Progenitor cell of endocrine pancreas (in vitro differentiated cells): ENCODE data around the gene PAPOLA. TPM values are rescaled to one million over a fixed set of nuclear protein-coding genes. Genes with fewer than 3 reads are reported as not detected.
"Not testable (repeated sequence)": the region's sequence is repeated elsewhere in the genome, so short reads cannot be mapped to it uniquely, and the experiment has no call there.

Experiments used
- DNase-seq: peaks from one replicate; pipeline ENCODE4 v3.0.0; 2021; ENCODE audit warnings: low spot score; ENCODE audit not compliant: unreplicated experiment
- H3K27ac Mint-ChIP-seq: 2 replicates; pipeline ENCODE4 v1.8.0; 2021; ENCODE audit warnings: mild to moderate bottlenecking, moderate library complexity, mixed read lengths
- H3K27me3 Mint-ChIP-seq: 2 replicates; pipeline ENCODE4 v1.8.0; 2021; ENCODE audit warnings: mixed read lengths
- H3K36me3 Mint-ChIP-seq: 2 replicates; pipeline ENCODE4 v1.8.0; 2022; ENCODE audit warnings: mixed read lengths; ENCODE audit not compliant: insufficient read depth
- H3K4me1 Mint-ChIP-seq: 2 replicates; pipeline ENCODE4 v1.8.0; 2021; ENCODE audit warnings: low read depth, mixed read lengths
- H3K4me3 Mint-ChIP-seq: 2 replicates; pipeline ENCODE4 v1.8.0; 2021; ENCODE audit warnings: low read depth, mild to moderate bottlenecking, moderate library complexity, mixed read lengths
- H3K9me3 Mint-ChIP-seq: 2 replicates; pipeline ENCODE4 v1.8.0; 2021; ENCODE audit warnings: low read depth, mixed read lengths
- total RNA-seq: library from RNA; stranded (reverse); gene quantifications from 2 replicates; pipeline ENCODE4 v1.2.1, GENCODE V29; 2021
- TF ChIP-seq, protein P1 (sequence below): fragments of 200-600 bp; sonication (generic); IDR thresholded peaks from one replicate; pipeline ENCODE4 v1.5.0; 2021; ENCODE audit warnings: antibody characterized with exemption, mild to moderate bottlenecking; ENCODE audit not compliant: unreplicated experiment

The PAPOLA gene
- total RNA-seq, 1 donor from 2014 or later: 279 TPM

DNA sequence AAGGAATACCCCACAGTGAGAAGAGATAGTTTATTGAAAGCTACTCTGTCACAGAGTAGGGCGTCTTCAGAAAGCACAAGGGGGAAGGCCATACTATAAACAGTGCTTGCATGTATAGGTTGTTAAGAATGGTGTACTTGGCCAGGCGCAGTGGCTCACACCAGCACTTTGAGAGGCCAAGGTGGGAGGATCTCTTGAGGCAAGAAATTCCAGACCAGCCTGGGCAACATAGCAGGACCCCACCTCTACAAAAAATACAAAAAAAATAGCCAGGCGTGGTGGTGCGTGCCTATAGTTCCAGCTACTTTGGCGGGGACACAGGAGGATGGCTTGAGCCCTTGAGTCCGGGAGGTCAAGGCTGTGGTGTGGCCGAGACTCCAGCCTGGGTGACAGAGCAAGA, 38.0 kb upstream of the PAPOLA start:
- Mint-ChIP-seq H3K4me3 (no peak overlapping the region), H3K36me3 (peaks cover 3% of the 10 kb centered on the region), H3K9me3 (peaks cover 2% of the 10 kb centered on the region), H3K27me3 (no peaks in the 10 kb centered on the region), H3K27ac (peak overlapping the region; percentile 83), H3K4me1 (peaks cover 39% of the 10 kb centered on the region)
- TF ChIP-seq, protein P1, sequence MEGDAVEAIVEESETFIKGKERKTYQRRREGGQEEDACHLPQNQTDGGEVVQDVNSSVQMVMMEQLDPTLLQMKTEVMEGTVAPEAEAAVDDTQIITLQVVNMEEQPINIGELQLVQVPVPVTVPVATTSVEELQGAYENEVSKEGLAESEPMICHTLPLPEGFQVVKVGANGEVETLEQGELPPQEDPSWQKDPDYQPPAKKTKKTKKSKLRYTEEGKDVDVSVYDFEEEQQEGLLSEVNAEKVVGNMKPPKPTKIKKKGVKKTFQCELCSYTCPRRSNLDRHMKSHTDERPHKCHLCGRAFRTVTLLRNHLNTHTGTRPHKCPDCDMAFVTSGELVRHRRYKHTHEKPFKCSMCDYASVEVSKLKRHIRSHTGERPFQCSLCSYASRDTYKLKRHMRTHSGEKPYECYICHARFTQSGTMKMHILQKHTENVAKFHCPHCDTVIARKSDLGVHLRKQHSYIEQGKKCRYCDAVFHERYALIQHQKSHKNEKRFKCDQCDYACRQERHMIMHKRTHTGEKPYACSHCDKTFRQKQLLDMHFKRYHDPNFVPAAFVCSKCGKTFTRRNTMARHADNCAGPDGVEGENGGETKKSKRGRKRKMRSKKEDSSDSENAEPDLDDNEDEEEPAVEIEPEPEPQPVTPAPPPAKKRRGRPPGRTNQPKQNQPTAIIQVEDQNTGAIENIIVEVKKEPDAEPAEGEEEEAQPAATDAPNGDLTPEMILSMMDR: no peak
- DNase-seq: no peak

DNA sequence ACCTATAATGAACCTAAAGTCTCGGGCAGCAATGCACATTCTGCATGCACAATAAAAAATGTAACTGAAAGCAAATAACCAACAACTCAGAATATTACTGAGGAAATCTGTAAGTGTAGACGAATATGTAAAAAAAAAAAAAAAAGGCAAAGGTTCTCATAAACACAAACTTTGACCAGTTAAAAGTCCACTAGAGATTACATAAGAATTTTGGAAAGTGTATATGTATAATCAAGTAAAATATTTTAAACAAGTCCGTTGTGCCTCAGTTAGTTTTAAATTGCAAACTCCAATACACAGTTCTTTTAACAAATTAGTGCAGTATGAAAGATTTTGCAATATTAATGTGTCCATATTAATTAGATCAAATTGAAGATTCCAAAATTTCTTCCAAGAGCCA, 35.3 kb upstream of the PAPOLA start:
- peaks cover 32% of the 10 kb centered on the region for H3K4me1 Mint-ChIP-seq
- H3K36me3 Mint-ChIP-seq: peaks cover 3% of the 10 kb centered on the region
- TF ChIP-seq, protein P1: no peak
- peak overlapping the region; percentile 54 for H3K27ac Mint-ChIP-seq
- no peak for DNase-seq
- H3K9me3 Mint-ChIP-seq: peaks cover 2% of the 10 kb centered on the region
- no peaks in the 10 kb centered on the region for H3K27me3 Mint-ChIP-seq
- H3K4me3 Mint-ChIP-seq: no peak overlapping the region

DNA sequence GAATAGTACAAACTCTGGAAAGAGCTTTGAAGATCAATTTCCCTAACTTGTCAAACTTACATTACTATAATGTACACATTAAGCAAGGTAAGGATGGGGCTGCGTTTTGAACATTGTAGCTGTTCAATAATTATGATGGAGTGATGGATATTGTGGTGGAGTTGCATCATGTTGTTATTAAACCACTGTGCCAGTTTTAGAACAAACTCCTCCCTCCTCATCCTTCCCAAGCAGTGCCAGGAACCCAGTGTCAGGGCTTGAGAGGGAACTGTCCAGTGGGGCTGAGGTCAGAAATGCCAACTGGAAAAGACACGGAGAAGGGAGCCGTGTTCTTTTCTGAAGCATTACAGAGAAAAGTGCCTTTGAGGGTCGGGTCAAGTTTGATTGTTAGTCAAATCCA, 31.9 kb upstream of the PAPOLA start:
- TF ChIP-seq, protein P1: no peak

DNA sequence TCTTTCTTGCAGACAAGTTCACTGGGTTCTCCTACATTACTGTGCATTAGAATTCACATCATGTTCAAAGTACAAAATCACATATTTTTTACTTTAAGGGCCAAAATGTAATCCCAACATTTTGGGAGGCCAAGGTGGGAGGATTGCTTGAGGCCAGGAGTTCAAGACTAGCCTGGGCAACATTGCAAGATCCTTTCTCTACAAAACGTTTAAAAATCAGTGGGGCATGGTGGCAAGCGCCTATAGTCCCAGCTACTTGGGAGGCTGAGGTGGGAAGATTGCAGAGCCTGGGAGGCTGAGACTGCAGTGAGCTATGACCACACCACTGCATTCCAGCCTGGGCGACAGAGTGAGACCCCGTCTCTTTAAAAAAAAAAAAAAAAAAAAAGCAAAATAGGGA, 31.2 kb upstream of the PAPOLA start:
- H3K27ac Mint-ChIP-seq: peak overlapping the region; percentile 58
- not testable (repeated sequence) for H3K9me3 Mint-ChIP-seq, H3K27me3 Mint-ChIP-seq, DNase-seq, H3K4me3 Mint-ChIP-seq, H3K36me3 Mint-ChIP-seq
- peaks cover 36% of the 10 kb centered on the region for H3K4me1 Mint-ChIP-seq

More for the DNA sequence above, 31.9 kb upstream of the PAPOLA start:
- Mint-ChIP-seq H3K27ac (peak overlapping the region; percentile 58), H3K9me3 (peaks cover 4% of the 10 kb centered on the region), H3K27me3 (no peaks in the 10 kb centered on the region), H3K36me3 (no peaks in the 10 kb centered on the region), H3K4me1 (peaks cover 34% of the 10 kb centered on the region), H3K4me3 (no peak overlapping the region)
- DNase-seq: no peak

DNA sequence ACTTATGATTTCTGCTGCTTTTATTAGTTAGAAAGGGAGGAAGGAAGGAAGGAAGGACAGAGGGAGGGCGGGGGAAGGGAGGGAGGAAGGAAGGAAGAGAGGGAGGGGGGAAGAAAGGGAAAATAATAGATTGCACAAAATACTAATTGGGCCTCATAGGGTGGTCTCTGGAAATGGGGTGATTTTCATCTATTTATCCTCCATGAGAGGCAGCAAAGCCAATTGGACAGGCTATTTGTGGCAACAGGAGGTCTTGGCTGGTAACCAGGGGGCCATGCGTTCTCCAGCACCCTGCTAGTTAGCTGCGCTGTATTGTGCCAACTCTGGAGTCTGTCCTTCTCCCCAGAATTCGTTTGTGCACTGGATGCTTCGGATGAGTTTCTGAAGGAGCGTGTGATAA, 24.1 kb upstream of the PAPOLA start:
- H3K36me3 Mint-ChIP-seq: no peaks in the 10 kb centered on the region
- peaks cover 18% of the 10 kb centered on the region for H3K4me1 Mint-ChIP-seq
- peaks cover 4% of the 10 kb centered on the region for H3K9me3 Mint-ChIP-seq
- TF ChIP-seq, protein P1: no peak
- H3K27me3 Mint-ChIP-seq: no peaks in the 10 kb centered on the region
- no peak for DNase-seq
- no peak overlapping the region for H3K27ac Mint-ChIP-seq
- H3K4me3 Mint-ChIP-seq: no peak overlapping the region

DNA sequence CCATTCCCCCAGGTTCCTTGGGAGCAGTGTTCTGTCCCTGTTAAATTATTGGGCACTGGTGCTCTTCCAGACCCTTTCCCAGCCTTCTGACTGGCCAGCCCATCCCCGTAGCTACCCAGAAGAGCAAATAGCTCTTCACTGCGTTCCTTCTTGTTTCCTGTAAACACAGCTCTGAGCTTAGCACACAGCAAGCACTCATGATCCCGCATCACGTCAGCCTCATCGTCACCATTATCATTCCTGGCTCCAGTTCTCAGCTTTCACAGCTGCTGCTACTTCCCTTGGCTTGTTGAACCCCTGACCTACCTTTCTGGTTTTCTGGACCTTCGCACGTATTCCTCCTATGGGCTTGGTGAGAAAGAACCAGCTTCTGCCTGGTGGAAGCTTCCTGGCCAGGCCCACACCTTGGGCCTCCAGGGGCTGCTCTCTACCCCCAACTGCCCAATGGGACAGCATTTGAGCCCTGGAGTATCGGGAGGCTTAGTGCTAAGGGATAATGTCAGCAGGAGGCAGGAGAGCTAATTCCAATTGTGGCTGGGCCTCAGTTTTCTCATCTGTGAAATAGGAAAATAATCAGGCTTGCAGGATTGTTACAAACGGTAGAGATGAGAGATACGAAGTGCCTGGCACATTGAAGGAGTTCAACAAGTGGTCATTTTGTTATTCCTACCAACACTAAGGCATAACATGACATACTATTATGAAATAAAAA, 22.6 kb upstream of the PAPOLA start:
- Mint-ChIP-seq H3K27ac (peak overlapping the region; percentile 76), H3K36me3 (peaks cover 2% of the 10 kb centered on the region), H3K4me1 (peaks cover 13% of the 10 kb centered on the region), H3K4me3 (peak overlapping the region; percentile 26), H3K27me3 (no peaks in the 10 kb centered on the region), H3K9me3 (peaks cover 4% of the 10 kb centered on the region)
- TF ChIP-seq, protein P1: no peak
- DNase-seq: no peak
